Subcutaneous adipose tissue (tissue), 4 donors: Measurements from ENCODE around the gene PDE11A. TPM values are rescaled to one million over a fixed set of nuclear protein-coding genes. Genes with fewer than 3 reads are reported as not detected.

ENCODE experiments used
- CTCF ChIP-seq: fragments of 450-650 bp; IDR thresholded peaks from one replicate; pipeline ENCODE4 v1.5.1; 2016; ENCODE audit warnings: low read depth, mild to moderate bottlenecking, control low read depth, antibody characterized with exemption, moderate library complexity
- total RNA-seq, 4 donors: library from RNA; depleted of rRNA; stranded (reverse); fragments of >200 nt; gene quantifications; one replicate each; pipeline ENCODE4 v1.1.0, GENCODE V29; 2016

The PDE11A gene
- total RNA-seq, 4 donors from 2014 or later = 0.33 to 1.2 (median 1.1) TPM; not detected in 1

GRCh38 chr2:177688844-177689243 lies 383.7 kb downstream of the PDE11A start:
- TF ChIP-seq CTCF = no peak

- TF ChIP-seq CTCF = no peak
Measured at GRCh38 chr2:177683661-177684069, 388.9 kb downstream of the PDE11A start.

- no peak for TF ChIP-seq CTCF
Measured at GRCh38 chr2:177682836-177683660, 389.5 kb downstream of the PDE11A start.

GRCh38 chr2:177682006-177682405 lies 390.6 kb downstream of the PDE11A start:
- TF ChIP-seq CTCF = no peak

- TF ChIP-seq CTCF = no peak
Measured at GRCh38 chr2:177680866-177681712, 391.5 kb downstream of the PDE11A start.

GRCh38 chr2:177679611-177680605 lies 392.7 kb downstream of the PDE11A start:
- no peak for TF ChIP-seq CTCF
